Peyer's patch (tissue), 4 donors: Measurements from ENCODE around the gene GFOD2. TPM values are rescaled to one million over a fixed set of nuclear protein-coding genes. Genes with fewer than 3 reads are reported as not detected.

Source experiments
- DNase-seq, 3 donors: peaks; one replicate each; pipeline ENCODE4 v3.0.0-alpha.2; 2017 to 2019
- H3K27ac ChIP-seq, 4 donors: fragments of 200-600 bp; sonication (generic); one replicate each; pipeline ENCODE4 v1.5.1; 2016 to 2019
- H3K27me3 ChIP-seq, 2 donors: fragments of 200-600 bp; sonication (generic); one replicate each; pipeline ENCODE4 v1.5.1; 2019
- H3K36me3 ChIP-seq, 3 donors: fragments of 200-600 bp; sonication (generic); one replicate each; pipeline ENCODE4 v1.5.1; 2016 to 2019
- H3K4me1 ChIP-seq, 4 donors: fragments of 200-600 bp; sonication (generic); one replicate each; pipeline ENCODE4 v1.5.1; 2016 to 2019
- H3K4me3 ChIP-seq, 4 donors: fragments of 200-600 bp; sonication (generic); 1 replicate in 3 of 4; 2 replicates in 1 of 4; pipeline ENCODE4 v1.5.1; 2016 to 2019; ENCODE audit warnings: mild to moderate bottlenecking in 1 of 4
- H3K9me3 ChIP-seq, 4 donors: fragments of 200-600 bp; sonication (generic); one replicate each; pipeline ENCODE4 v1.5.1; 2016 to 2019; ENCODE audit warnings: mild to moderate bottlenecking in 1 of 4
- POLR2A ChIP-seq, 2 donors: fragments of 450-650 bp; IDR thresholded peaks; one replicate each; pipeline ENCODE4 v1.5.1; 2017; ENCODE audit warnings: antibody characterized with exemption in 2 of 2, mild to moderate bottlenecking in 2 of 2, moderate library complexity in 2 of 2
- total RNA-seq, 4 donors: library from RNA; depleted of rRNA; stranded (reverse); fragments of >200 nt; gene quantifications; one replicate each; pipeline ENCODE4 v1.1.0, GENCODE V29; 2016
- TF ChIP-seq, protein P1 (sequence below), 6 experiments: fragments of 450-650 bp in 4 of 6; fragments of 200-600 bp in 2 of 6; sonication (generic) in 1 of 6; IDR thresholded peaks; one replicate each; pipeline ENCODE4 v1.5.1; 2017 to 2019; ENCODE audit warnings: antibody characterized with exemption in 6 of 6, mild to moderate bottlenecking in 3 of 6, moderate library complexity in 1 of 6

Gene GFOD2
- total RNA-seq, 4 donors from 2014 or later, result 9.9 to 40.7 (median 24.6) TPM

DNA sequence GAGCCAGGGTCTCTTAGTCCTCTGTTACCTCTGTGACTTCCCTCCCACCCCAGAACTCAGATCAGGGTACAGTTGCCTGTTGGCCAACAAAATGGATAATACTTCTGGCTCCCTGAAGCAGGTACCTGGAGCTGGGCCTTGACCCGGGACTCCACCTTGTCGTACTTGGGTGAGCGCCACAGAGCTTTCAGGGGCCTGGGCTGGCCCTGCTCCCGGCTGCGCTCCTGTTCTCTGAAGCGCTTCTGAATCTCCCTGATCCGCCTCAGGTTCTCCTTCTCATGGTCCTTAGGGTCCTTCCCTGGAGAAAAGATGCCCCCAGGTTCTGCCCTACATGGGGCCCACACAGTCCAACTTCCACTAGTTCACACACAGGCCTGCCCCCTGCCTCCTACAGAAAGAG lies 54.2 kb downstream of the GFOD2 start:
- H3K27me3 ChIP-seq, result no peaks in the 10 kb centered on the region
- no peak overlapping the region for H3K27ac ChIP-seq
- no peaks in the 10 kb centered on the region for H3K9me3 ChIP-seq
- no peak for DNase-seq
- TF ChIP-seq POLR2A (IDR thresholded peaks at IDR 0.05), result no peak
- TF ChIP-seq, protein P1, sequence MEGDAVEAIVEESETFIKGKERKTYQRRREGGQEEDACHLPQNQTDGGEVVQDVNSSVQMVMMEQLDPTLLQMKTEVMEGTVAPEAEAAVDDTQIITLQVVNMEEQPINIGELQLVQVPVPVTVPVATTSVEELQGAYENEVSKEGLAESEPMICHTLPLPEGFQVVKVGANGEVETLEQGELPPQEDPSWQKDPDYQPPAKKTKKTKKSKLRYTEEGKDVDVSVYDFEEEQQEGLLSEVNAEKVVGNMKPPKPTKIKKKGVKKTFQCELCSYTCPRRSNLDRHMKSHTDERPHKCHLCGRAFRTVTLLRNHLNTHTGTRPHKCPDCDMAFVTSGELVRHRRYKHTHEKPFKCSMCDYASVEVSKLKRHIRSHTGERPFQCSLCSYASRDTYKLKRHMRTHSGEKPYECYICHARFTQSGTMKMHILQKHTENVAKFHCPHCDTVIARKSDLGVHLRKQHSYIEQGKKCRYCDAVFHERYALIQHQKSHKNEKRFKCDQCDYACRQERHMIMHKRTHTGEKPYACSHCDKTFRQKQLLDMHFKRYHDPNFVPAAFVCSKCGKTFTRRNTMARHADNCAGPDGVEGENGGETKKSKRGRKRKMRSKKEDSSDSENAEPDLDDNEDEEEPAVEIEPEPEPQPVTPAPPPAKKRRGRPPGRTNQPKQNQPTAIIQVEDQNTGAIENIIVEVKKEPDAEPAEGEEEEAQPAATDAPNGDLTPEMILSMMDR (IDR thresholded peaks at IDR 0.05), result no peak
- H3K36me3 ChIP-seq, result peaks cover 0 to 6% (median 0%) of the 10 kb centered on the region in 3 donors
- H3K4me1 ChIP-seq, result peaks cover 3 to 36% (median 24%) of the 10 kb centered on the region in 4 donors
- H3K4me3 ChIP-seq, result no peak overlapping the region

DNA sequence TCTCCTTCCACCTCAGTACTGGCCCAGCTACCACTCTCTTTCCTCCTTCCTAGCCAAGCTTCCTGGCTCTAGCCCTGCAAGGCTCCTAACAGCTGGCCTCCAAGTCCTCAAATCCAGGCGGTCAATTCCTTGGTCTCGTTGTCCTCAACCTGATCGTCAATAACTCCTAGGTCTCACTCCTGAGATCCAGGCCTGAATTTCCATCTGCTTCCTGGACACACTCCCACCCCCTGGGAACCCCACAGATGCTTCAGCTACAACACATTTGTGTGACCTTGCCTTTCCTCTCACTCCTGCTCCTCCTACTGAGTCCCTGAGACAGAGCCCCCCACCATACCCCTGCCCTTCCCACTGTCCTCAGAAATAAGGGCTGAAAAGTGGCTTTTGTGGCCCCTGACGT lies 54.9 kb downstream of the GFOD2 start:
- Histone ChIP-seq H3K9me3 (no peaks in the 10 kb centered on the region), H3K4me3 (no peak overlapping the region), H3K36me3 (peaks cover 0 to 6% (median 0%) of the 10 kb centered on the region in 3 donors), H3K27ac (no peak overlapping the region), H3K27me3 (no peaks in the 10 kb centered on the region), H3K4me1 (peaks cover 3 to 41% (median 27%) of the 10 kb centered on the region in 4 donors)
- TF ChIP-seq, protein P1 (IDR thresholded peaks at IDR 0.05), result no peak
- no peak for TF ChIP-seq POLR2A (IDR thresholded peaks at IDR 0.05)
- DNase-seq, result no peak

DNA sequence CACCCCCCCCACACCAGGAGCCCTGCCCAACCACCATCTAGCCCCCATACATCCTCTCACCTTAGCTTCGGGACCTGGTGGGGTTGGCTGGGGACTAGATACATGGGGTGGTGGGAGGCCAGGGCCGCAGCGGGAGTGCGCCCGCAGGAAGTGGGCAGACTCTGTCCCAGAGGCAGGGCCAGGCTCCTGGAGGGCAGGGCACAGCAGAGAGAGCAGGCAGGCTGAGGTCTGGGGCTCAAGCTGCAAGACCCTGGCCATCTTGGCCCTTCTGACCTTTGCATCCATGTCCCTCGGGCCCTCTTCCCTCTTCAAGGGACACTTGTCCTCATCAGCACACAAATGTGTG lies 55.3 kb downstream of the GFOD2 start:
- no peak for DNase-seq
- TF ChIP-seq, protein P1 (IDR thresholded peaks at IDR 0.05), result no peak
- no peak for TF ChIP-seq POLR2A (IDR thresholded peaks at IDR 0.05)
- no peak overlapping the region for H3K4me3 ChIP-seq
- no peak overlapping the region for H3K27ac ChIP-seq
- peaks cover 3 to 45% (median 29%) of the 10 kb centered on the region in 4 donors for H3K4me1 ChIP-seq
- H3K27me3 ChIP-seq, result no peaks in the 10 kb centered on the region
- peaks cover 0 to 6% (median 0%) of the 10 kb centered on the region in 3 donors for H3K36me3 ChIP-seq
- H3K9me3 ChIP-seq, result no peaks in the 10 kb centered on the region

DNA sequence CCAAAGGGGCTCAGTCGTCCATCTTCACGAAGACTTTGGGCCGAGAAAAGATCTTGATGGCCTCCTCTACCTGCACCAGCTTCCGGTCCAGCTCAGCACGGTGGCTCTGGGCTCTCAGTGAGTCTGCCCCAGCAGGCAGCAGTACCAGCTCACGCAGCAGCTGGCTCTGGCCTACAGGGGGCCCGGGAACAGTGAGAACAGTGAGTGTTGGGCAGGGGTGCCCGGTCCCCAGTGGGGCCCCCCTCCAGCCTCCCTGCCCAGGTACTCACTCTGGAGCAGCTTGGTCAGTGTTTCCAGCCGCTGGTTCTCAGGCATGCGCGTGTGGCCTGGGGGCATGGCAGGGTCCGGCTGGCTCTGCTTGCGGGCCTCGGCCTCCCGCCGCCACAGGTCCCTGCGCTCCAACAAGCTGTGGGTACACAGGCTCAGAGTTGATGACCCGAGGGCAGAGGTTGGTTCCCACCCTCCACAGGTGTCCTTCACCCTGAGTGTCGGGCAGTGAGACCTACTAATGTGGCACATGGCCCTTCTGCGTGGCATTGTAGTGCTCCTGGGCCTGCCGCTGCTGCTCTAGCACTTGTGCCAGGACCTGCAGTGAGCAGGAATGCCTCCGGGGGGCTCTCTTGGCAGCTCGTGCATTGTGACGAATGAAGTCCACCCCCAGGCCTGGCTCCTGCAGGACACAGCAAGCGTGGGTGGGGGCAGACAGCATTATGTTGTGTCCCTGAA lies 55.8 kb downstream of the GFOD2 start:
- Histone ChIP-seq H3K27ac (no peak overlapping the region), H3K27me3 (no peaks in the 10 kb centered on the region), H3K36me3 (peaks cover 0 to 6% (median 0%) of the 10 kb centered on the region in 3 donors), H3K9me3 (no peaks in the 10 kb centered on the region), H3K4me1 (peaks cover 3 to 47% (median 29%) of the 10 kb centered on the region in 4 donors), H3K4me3 (no peak overlapping the region)
- TF ChIP-seq POLR2A (IDR thresholded peaks at IDR 0.05), result no peak
- TF ChIP-seq, protein P1 (IDR thresholded peaks at IDR 0.05), result peak in 1 of 6 experiments; percentile 9
- no peak for DNase-seq

DNA sequence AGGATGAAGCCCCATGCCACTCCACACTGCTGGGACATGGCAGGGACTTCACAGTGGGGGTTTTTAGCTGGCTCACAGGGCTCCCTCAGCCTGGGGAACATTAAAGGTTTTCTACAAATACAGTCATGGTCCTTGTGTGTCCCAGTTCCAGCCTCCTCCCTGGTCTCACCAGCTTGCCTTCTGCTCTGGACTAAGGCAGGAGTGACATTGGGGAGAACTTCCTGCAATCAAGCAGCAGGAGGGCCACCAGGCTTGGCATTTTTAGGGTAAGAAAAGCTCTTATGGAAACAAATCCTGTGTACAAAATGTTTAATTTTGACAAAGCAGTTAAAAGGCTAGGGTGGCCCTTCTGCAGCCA lies 56.5 kb downstream of the GFOD2 start:
- H3K4me1 ChIP-seq, result peaks cover 2 to 40% (median 22%) of the 10 kb centered on the region in 4 donors

More for the DNA sequence above, 56.5 kb downstream of the GFOD2 start:
- Histone ChIP-seq H3K27ac (no peak overlapping the region), H3K27me3 (no peaks in the 10 kb centered on the region), H3K9me3 (no peaks in the 10 kb centered on the region), H3K4me3 (no peak overlapping the region), H3K36me3 (peaks cover 0 to 6% (median 0%) of the 10 kb centered on the region in 3 donors)
- DNase-seq, result no peak
- TF ChIP-seq, protein P1 (IDR thresholded peaks at IDR 0.05), result no peak
- no peak for TF ChIP-seq POLR2A (IDR thresholded peaks at IDR 0.05)
